Measurements from ENCODE around the gene SCN7A.
A peak's percentile ranks its signal among the peaks of the same experiment; 100 is the strongest.
"Not testable (repeated sequence)": the region's sequence is repeated elsewhere in the genome, so short reads cannot be mapped to it uniquely, and the experiment has no call there.

The SCN7A gene

DNA sequence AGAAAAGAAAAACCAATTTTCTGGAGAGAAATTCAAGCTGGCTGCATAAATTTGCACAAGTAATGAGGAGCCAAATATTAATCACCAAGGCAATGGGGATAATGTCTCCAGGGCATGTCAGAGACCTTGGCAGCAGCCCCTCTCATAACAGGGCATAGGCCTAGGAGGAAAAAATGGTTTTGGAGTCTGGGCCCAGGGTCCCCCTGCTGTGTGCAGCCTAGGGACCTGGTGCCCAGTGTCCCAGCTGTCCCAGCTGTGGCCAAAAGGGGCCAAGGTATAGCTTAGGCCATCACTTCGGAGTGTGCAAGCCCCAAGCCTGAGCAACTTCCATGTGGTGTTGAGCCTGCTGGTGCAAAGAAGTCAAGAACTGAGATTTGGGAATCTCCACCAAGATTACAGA lies 57.1 kb downstream of the SCN7A start:
- Histone ChIP-seq H3K4me3 (no peak overlapping the region), H3K36me3 (replicated peaks) (no peaks in the 10 kb centered on the region), H3K27me3 (ENCODE audit: low read depth) (no peaks in the 10 kb centered on the region), H3K9me3 (no peaks in the 10 kb centered on the region), H3K4me1 (no peaks in the 10 kb centered on the region)
- in situ Hi-C loops (cut with MboI; ENCODE audit: low sequenced_read_pairs): no loop called here
- no peak for DNase-seq (ENCODE audit: low spot score in 2 of 2)

DNA sequence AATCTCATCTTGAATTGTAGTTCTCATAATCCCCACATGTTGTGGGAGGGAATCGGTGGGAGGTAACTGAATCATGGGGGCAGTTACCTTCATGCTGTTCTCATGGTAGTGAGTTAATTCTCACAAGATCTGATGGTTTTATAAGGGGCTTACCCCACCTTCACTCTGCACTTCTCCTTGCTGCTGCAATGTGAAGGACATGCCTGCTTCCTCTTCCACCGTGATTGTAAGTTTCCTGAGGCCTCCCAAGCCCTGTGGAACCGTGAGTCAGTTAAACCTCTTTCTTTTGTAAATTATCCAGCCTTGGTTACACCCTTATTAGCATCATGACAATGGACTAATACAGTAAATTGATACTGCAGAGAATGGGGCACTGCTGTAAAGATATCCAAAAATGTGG lies 57.9 kb downstream of the SCN7A start:
- no peaks in the 10 kb centered on the region for H3K9me3 ChIP-seq
- H3K4me3 ChIP-seq: no peak overlapping the region
- no peaks in the 10 kb centered on the region for H3K4me1 ChIP-seq
- H3K27me3 ChIP-seq (ENCODE audit: low read depth): no peaks in the 10 kb centered on the region
- in situ Hi-C loops (cut with MboI; ENCODE audit: low sequenced_read_pairs): no loop called here
- H3K36me3 ChIP-seq (replicated peaks): no peaks in the 10 kb centered on the region
- DNase-seq (ENCODE audit: low spot score in 2 of 2): no peak

DNA sequence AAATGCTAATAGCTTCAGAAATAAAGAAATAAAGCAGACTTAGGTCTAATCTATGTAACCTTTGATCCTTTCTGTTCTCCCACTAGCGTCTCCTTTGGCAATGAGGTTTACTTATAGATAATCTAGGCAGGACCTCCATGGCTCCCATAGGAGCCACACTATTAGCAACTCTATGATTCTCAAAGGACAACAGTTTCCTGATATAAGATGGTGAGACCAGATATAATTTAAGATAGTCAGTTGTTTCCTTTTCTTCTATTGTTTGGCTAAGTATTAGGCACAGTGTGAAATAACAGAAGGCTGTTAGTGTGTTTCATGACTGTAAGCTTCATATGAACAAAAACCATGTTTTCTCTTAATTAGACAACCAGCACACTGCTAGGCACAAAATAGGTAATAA lies 59.6 kb downstream of the SCN7A start:
- DNase-seq (ENCODE audit: low spot score in 2 of 2): no peak
- Histone ChIP-seq H3K4me3 (no peak overlapping the region), H3K36me3 (replicated peaks) (no peaks in the 10 kb centered on the region), H3K4me1 (no peaks in the 10 kb centered on the region), H3K9me3 (no peaks in the 10 kb centered on the region), H3K27me3 (ENCODE audit: low read depth) (no peaks in the 10 kb centered on the region)
- in situ Hi-C loops (cut with MboI; ENCODE audit: low sequenced_read_pairs): no loop called here

DNA sequence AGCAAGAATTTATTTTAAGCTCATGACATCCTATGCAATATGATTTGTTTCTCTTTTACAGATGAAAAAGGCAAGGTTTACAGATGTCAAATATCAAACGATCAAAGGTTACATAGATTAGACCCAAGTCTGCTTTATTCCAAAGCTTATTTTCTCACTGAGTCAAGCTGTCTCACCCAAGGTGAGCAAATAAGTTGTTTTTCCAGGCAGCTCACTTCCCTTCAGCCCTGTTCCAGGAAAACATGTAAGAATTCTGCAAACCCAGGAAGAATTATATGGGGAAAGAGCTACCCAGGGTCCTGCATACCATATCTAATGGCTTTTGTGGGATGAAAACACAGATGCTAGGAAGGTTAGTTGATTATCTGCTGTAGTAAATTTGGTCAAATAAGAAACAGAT lies 60.6 kb downstream of the SCN7A start:
- DNase-seq (ENCODE audit: low spot score in 2 of 2): no peak
- no peaks in the 10 kb centered on the region for H3K36me3 ChIP-seq (replicated peaks)
- H3K27me3 ChIP-seq (ENCODE audit: low read depth): no peaks in the 10 kb centered on the region
- H3K4me3 ChIP-seq: no peak overlapping the region
- no peaks in the 10 kb centered on the region for H3K9me3 ChIP-seq
- no peaks in the 10 kb centered on the region for H3K4me1 ChIP-seq
- in situ Hi-C loops (cut with MboI; ENCODE audit: low sequenced_read_pairs): no loop called here

DNA sequence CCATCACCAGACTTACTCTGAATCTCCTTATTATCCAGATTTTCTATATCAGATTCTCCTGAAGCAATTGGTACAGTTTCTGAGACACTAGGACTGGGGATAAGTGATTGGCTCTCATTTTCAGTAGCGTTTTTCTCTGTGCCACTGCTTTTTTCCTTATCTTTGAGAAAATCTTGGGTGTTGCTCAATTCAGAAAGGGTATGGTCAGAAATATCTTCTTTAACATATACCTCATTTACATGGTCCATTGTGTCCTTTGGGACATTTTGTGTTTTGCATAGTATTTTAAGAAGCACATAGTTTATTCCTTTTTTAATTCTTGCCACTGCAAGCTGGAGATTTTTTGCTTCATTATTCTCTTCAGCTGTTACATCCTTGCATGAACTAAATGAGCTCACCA lies 61.7 kb downstream of the SCN7A start:
- no peaks in the 10 kb centered on the region for H3K36me3 ChIP-seq (replicated peaks)
- in situ Hi-C loops (cut with MboI; ENCODE audit: low sequenced_read_pairs): no loop called here
- no peak for DNase-seq (ENCODE audit: low spot score in 2 of 2)
- H3K4me3 ChIP-seq: no peak overlapping the region
- no peaks in the 10 kb centered on the region for H3K4me1 ChIP-seq
- no peaks in the 10 kb centered on the region for H3K27me3 ChIP-seq (ENCODE audit: low read depth)
- no peaks in the 10 kb centered on the region for H3K9me3 ChIP-seq

DNA sequence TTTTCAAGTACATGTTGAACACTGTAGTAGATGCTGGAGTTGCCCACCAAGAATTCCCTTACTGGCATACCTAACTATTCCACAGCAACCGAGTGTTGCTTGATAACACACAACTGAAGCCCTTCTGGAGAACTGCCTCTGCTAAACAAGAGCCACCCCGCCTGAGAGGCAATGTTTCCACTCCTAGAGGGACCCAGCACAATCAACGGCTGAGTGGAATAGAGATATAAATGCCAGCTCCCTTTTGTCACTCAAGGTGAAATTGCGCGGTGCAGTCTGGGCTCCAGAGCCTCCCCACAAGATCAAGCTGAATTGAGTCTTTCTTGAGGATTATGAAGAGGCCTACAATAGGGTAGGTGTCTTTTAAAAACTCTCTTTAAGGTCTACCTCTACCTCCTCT lies 69.2 kb downstream of the SCN7A start:
- in situ Hi-C loops (cut with MboI; ENCODE audit: low sequenced_read_pairs): no loop called here
- no peaks in the 10 kb centered on the region for H3K27me3 ChIP-seq (ENCODE audit: low read depth)
- no peaks in the 10 kb centered on the region for H3K36me3 ChIP-seq (replicated peaks)
- no peak overlapping the region for H3K4me3 ChIP-seq
- DNase-seq (ENCODE audit: low spot score in 2 of 2): no peak
- H3K4me1 ChIP-seq: no peaks in the 10 kb centered on the region
- no peaks in the 10 kb centered on the region for H3K9me3 ChIP-seq

DNA sequence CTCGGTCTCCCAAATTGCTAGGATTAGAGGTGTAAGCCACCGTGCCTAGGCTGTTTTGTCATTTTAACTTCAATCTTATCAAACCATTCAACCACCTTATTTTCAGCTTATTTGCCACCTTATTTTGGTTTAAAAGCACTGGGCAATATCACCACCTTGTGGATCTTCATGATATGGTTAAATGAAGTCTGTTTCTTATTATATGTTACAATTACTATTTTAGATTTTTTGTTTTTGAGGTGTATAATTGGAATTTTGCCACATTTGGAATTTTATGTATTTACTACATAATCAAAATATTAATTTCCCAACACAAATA lies 74.5 kb downstream of the SCN7A start:
- in situ Hi-C loops (cut with MboI; ENCODE audit: low sequenced_read_pairs): no loop called here
- peak; percentile 13 to 64 for DNase-seq (ENCODE audit: low spot score in 2 of 2)

DNA sequence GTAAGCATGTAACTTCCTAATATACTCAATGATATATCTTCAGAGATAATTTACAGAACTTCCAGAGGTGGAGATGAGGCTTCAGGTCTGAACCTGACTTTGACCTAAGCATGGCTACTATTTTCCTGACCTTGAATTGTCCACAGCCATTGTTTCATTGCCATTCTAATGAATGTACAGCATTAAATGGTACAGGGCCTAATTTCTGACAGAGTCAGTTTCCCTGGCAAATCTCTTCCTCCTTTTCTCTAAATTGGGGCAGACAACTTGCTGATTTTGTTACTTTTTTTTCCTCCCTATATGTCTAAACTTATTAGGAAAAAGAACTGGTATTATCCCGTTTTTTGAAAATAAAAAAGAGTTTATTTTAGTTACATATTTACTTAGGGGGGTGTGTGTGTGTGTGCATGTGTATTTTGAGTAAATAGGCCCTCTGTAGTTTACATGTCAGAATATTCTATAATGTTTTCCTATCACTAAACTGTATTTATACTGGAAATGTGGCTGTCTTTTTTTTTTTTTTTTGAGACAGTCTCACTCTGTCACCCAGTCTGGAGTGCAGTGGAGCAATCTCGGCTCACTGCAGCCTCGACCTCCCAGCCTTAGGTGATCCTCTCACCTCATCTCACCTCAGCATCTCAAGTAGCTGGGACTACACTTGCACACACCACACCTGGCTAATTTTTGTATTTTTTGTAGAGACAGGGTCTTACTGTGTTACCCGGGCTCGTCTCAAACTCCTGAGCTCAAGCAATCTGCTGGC lies 75.0 kb downstream of the SCN7A start:
- no peaks in the 10 kb centered on the region for H3K27me3 ChIP-seq (ENCODE audit: low read depth)
- H3K4me3 ChIP-seq: no peak overlapping the region
- peaks cover 2% of the 10 kb centered on the region; the same call in 1 of the 2 replicates for H3K4me1 ChIP-seq
- in situ Hi-C loops (cut with MboI; ENCODE audit: low sequenced_read_pairs): no loop called here
- H3K9me3 ChIP-seq: no peaks in the 10 kb centered on the region
- no peaks in the 10 kb centered on the region for H3K36me3 ChIP-seq (replicated peaks)
- no peak for DNase-seq (ENCODE audit: low spot score in 2 of 2)

More for the DNA sequence above, 74.5 kb downstream of the SCN7A start:
- no peaks in the 10 kb centered on the region for H3K27me3 ChIP-seq (ENCODE audit: low read depth)
- peaks cover 2% of the 10 kb centered on the region; the same call in 1 of the 2 replicates for H3K4me1 ChIP-seq
- no peaks in the 10 kb centered on the region for H3K36me3 ChIP-seq (replicated peaks)
- H3K9me3 ChIP-seq: no peaks in the 10 kb centered on the region
- H3K4me3 ChIP-seq: no peak overlapping the region

DNA sequence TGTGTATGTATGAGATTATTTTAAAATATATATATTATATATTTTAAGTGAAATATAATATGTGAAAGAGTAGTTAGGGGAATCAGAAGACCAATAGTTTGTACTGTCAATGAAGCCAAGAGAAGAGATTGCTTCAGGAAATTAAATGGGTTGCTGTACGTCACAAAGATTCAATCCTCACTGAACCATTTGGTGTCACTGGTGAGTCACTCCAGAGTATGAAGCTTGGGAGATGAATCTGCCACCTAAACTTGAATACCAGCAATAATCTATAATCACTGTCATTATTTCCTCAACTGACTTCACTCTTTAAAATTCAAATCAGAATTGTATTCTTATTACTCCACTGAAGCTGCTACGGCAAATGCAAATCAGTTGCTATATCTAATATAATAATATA lies 76.4 kb downstream of the SCN7A start:
- peak in 1 of 2 experiments; percentile 50 for DNase-seq (ENCODE audit: low spot score in 2 of 2)
- H3K36me3 ChIP-seq (replicated peaks): no peaks in the 10 kb centered on the region
- H3K9me3 ChIP-seq: no peaks in the 10 kb centered on the region
- H3K4me3 ChIP-seq: no peak overlapping the region
- H3K27me3 ChIP-seq (ENCODE audit: low read depth): no peaks in the 10 kb centered on the region
- peaks cover 6% of the 10 kb centered on the region for H3K4me1 ChIP-seq
- in situ Hi-C loops (cut with MboI; ENCODE audit: low sequenced_read_pairs): no loop called here

DNA sequence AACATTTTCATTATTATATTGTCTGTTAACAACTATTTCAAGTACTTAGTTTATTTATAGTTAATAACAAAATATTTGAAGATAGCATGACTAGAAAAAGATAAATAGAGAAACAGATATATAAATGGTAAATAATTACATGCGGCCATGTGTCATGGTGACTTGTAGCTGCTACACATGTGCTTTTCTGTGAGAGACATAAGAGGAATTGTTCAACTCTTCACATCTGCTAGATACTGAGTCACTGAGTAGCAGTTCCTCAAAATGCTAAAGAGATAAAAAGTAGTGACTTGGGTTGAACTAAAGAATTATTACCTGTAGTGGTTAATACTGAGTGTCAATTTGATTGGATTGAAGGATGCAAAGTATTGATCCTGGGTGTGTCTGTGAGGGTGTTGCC lies 80.8 kb downstream of the SCN7A start:
- Histone ChIP-seq H3K4me1 (peaks cover 7% of the 10 kb centered on the region), H3K4me3 (no peak overlapping the region), H3K27me3 (ENCODE audit: low read depth) (no peaks in the 10 kb centered on the region), H3K36me3 (replicated peaks) (no peaks in the 10 kb centered on the region), H3K9me3 (no peaks in the 10 kb centered on the region)
- DNase-seq (ENCODE audit: low spot score in 2 of 2): no peak
- in situ Hi-C loops (cut with MboI; ENCODE audit: low sequenced_read_pairs): no loop called here

DNA sequence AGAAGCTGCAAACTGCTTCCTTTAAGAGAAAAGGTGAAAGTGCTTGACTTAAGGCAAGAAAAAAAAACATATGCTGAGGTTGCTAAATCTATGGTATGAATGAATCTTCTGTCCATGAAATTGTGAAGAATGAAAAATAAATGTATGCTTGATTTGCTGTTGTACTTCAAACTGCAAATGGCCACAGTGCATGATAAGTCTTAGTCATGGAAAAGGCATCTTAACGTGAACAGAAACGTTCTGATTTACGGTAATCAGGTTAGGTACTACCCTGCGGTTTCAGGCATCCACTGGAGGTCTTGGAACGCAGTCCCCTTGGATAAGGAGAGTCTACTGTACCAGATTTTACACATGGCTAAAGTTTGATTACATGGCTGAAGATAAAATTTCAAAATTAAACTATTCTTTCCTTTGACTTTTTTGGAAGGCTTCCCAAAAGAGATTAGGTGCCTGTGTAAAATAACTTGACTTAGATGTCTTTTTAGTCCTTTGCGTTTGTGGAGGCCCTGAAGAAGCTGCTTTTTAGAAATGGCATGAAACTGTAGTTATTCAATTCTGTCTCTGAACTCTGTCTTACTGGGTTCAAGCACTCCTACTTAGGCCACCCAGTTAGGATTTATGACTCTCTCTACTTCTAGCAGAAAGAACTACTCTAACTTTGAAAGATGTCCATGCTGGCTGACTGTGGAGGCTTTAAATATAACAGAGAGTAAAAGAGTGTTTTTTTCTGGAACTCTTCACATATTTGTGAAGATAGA lies 82.4 kb downstream of the SCN7A start:
- Histone ChIP-seq H3K27me3 (ENCODE audit: low read depth) (no peaks in the 10 kb centered on the region), H3K4me3 (no peak overlapping the region), H3K36me3 (replicated peaks) (no peaks in the 10 kb centered on the region), H3K9me3 (no peaks in the 10 kb centered on the region), H3K4me1 (peaks cover 7% of the 10 kb centered on the region)
- in situ Hi-C loops (cut with MboI; ENCODE audit: low sequenced_read_pairs): no loop called here
- no peak for DNase-seq (ENCODE audit: low spot score in 2 of 2)

DNA sequence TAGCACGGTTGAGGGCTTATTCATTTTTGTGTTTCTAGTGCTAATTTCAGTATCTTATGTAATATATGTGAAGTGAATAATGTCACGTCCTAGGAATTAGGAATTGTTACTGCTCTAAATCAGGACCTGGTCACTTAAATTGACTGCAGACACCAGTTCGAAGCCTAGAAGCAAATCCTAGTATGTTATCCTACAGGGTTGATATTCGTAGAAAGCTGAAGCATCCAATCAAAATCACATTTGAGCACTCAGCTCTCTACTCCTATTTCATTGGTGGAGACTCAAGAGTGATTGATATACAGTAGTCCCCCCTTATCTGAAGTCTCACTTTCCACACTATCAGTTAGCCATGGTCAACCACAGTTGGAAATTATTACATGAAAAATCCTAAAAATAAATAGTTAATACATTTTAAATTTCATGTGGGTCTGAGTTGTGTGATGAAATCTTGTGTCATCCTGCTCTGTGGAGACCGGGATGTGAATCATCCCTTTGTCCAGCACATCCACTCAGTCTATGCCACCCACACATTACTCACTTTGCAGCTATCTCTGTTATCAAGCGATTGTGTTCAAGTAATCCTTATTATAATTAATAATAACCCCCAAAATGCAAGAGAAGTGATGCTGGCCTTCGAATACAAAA lies 83.1 kb downstream of the SCN7A start:
- Histone ChIP-seq H3K9me3 (no peaks in the 10 kb centered on the region), H3K4me1 (peaks cover 14% of the 10 kb centered on the region), H3K36me3 (replicated peaks) (no peaks in the 10 kb centered on the region), H3K4me3 (no peak overlapping the region), H3K27me3 (ENCODE audit: low read depth) (no peaks in the 10 kb centered on the region)
- no peak for DNase-seq (ENCODE audit: low spot score in 2 of 2)
- in situ Hi-C loops (cut with MboI; ENCODE audit: low sequenced_read_pairs): no loop called here

DNA sequence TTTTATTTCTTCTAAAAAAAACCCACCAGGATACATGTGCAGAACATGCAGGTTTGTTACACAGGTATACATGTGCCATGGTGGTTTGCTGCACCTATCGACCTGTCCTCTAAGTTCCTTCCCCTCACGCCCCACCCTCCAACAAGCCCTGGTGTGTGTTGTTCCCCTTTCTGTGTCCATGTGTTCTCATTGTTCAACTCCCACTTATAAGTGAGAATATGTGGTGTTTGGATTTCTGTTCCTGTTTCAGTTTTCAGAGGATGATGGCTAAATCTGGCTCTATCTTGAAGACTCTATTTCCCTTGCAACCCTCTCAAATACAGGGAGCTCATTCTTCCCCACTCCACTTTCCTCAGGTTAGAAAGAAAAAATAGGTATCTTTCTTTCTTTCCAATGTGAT lies 86.3 kb downstream of the SCN7A start:
- H3K36me3 ChIP-seq (replicated peaks); H3K9me3 ChIP-seq; H3K4me3 ChIP-seq; H3K27me3 ChIP-seq (ENCODE audit: low read depth); in situ Hi-C loops (cut with MboI; ENCODE audit: low sequenced_read_pairs); DNase-seq (ENCODE audit: low spot score in 2 of 2): not testable (repeated sequence)
- peaks cover 29% of the 10 kb centered on the region for H3K4me1 ChIP-seq

DNA sequence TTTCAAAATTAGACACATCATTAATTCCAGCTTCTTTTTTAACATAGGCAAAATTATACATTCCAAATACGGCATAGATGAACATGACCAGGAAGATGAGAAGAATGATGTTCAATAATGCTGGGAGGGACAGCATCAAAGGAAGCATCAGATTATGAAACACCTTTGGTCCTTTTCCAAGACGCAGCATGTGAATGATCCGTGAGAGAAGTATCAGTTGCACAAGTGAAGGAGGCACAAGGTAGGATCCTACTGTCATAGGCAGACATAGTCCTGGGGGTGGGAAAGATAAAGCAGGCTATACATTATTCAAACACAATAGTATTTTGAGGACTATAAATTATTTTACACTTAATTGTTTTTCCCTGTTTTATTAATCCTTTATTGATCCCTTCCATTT lies 87.7 kb downstream of the SCN7A start:
- peaks cover 25% of the 10 kb centered on the region for H3K4me1 ChIP-seq
- no peaks in the 10 kb centered on the region for H3K27me3 ChIP-seq (ENCODE audit: low read depth)
- H3K9me3 ChIP-seq: no peaks in the 10 kb centered on the region
- no peak for DNase-seq (ENCODE audit: low spot score in 2 of 2)
- no peak overlapping the region for H3K4me3 ChIP-seq
- in situ Hi-C loops (cut with MboI; ENCODE audit: low sequenced_read_pairs): no loop called here
- H3K36me3 ChIP-seq (replicated peaks): no peaks in the 10 kb centered on the region

Measured in HAP-1 (cell line).